ENCODE data around the gene ERCC6.

ERCC6 gene

DNA sequence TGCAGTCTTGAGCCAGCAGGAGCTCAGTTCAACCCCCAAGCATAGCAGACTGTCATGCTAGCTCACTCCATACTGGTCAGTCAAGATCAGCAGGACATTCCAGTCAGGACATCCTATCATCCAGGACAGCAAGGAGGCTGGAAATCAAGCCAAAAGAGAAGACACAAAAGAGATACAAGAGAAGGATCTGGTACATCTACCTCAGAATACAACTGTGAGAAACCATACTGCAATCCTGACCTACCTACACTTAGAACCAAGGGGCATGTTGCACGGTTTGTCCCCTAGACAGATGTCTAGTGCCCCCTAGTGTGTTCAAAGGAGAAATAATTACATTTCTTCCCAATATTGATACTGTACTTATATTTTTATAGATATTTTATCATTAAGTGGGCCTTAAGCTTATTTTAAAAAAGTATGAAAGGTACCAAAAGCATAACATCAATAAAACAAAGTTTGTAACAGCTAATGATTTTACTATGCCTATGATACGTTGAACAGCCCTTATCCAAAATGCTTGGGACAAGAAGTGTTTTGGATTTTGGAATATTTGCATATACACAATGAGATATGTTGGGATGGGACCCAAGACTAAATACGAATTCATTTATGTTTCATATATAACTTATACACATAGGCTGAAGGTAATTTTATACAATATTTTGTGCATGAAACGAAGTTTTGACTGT is 26.7 kb downstream of the ERCC6 start:
- peak; percentile 27 for FAIRE-seq
- DNase-seq (ENCODE audit: low spot score), result peak; percentile 41

DNA sequence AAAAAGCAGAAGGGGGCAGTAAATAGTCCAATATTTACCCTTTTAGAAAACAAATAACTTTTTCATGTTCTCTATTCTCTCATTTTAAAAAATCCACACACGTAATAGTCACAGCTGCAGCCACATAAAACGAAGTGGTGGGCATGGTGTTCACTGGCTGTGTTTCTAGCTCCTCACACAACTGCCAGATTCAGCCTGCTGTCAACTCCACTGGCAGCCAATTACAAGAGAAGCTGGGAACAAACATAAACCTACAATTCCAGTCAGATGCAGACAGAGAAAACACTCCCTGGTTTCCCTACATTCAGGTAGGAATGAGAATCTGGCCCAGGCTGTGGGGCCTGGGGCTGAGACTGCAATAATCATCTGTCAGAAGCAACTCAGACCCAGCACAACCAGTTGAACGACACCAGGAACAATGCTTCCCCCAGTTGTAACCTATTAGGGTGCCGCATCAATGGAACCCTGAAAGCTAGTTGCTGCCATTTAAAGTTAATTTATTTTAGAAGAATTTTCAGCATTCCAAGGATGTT is 29.1 kb downstream of the ERCC6 start:
- FAIRE-seq (no peak), DNase-seq (ENCODE audit: low spot score) (no peak)

DNA sequence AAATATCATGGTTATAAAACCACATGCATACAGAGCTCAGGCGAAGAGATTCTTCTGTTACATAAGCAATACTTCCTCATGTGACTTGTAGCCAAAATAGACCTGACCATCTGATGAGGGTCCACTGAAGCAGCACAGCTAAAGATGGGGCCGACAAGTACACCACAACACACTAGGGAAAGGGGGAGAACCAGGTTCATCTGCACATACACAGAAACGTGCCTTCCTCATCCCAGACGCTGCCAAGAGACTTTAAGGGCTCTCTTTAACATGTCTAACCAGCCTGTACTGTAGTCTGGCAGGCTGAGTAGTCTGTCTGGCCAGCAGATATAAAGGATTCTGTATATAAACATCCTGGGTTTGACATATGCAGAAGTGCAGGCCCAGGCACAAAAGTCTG is 30.3 kb downstream of the ERCC6 start:
- no peak for DNase-seq (ENCODE audit: low spot score)
- FAIRE-seq, result no peak

DNA sequence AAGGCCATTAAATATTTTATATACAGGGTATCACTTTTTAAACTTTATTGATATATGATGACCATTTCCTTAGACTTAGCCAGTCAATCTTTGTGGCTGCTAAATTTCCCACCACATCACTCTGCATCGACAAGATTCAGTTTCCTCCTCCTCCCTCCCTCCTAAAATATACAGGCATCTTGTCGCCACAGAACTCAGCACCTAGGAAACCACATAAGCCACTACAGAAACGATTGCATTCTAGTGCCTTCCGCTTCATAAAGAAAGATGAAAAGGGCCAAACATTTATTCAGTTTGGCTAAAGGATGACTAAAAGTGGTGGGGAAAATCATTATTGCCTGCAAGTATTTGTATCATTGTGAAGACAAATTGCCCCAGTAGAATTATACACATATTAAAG is 30.7 kb downstream of the ERCC6 start:
- DNase-seq (ENCODE audit: low spot score) (no peak), FAIRE-seq (no peak)

DNA sequence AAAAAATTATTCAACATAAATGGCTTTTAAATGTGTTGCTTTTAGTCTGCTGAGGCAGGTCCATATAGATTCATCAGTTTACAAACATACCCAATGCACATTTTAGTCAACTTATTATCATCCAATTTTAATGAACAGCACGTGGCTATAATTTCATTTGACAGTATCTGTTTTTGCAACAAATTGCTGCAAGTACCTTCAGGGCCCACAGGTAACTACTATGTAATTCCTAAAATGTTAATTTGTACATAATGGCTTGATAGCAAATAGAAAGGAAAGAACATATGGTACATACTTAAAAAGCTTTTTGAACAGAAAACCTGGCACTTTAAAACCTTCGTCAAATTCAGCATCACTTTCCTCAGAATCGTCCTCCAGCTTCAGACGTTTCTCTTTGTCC is 33.3 kb downstream of the ERCC6 start:
- FAIRE-seq, result no peak

DNA sequence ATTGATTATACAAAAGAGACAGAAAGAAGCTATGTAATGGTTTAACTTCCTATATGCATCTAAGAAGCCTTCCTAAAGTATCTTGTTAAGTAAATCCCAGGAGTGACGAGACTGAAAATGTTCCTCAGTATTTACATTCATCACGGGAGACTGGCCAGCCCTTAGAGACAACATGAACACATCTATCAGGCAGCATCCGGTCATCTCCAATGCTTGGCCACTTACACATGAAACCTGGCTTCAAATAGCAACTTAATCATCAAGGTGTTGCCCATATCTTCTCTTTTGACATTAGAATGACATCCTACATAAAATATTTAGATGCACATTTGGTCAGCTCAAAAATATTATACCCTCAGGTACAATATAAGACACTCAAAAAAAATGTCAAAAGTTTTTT is 33.8 kb downstream of the ERCC6 start:
- FAIRE-seq, result no peak

More for the DNA sequence above, 33.3 kb downstream of the ERCC6 start:
- no peak for DNase-seq (ENCODE audit: low spot score)

DNA sequence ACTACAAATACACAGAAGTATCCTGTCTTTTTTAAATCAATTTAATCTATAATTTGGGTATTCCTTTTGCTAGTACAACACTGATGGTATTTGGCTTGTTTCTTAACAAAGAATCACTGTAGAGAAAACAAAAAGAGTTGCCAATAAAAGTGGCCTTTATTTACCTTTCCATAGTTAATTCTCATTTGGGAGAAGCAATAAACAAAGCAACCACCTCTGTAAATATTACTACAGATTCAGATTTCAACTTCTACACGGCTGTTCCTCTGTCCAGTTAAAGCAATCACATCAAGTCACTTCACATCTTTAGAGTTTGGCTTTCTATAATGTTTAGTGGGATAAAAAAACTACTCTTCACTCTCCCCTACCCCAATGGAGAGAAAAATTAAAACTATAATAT is 34.4 kb downstream of the ERCC6 start:
- DNase-seq (ENCODE audit: low spot score) (no peak), FAIRE-seq (no peak)

More for the DNA sequence above, 33.8 kb downstream of the ERCC6 start:
- no peak for DNase-seq (ENCODE audit: low spot score)

DNA sequence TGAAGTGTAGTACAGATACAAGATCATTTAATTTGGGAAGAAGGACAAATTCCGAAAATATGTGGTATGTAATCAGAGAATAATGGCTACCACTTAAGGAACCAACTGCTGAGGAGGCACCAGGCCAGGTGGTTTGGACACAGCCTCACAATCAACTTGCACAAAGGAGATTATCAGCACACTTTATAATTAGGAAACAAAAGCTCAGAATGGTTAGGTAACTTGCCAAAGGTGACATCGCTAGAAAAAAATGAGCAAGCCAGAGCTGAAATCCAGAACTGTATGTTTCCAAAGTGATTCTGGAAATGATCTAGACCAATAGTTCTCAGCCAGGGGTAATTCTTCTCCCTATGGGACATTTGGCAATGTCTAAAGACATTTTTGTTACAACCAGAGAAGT is 36.6 kb downstream of the ERCC6 start:
- FAIRE-seq (no peak), DNase-seq (ENCODE audit: low spot score) (no peak)

DNA sequence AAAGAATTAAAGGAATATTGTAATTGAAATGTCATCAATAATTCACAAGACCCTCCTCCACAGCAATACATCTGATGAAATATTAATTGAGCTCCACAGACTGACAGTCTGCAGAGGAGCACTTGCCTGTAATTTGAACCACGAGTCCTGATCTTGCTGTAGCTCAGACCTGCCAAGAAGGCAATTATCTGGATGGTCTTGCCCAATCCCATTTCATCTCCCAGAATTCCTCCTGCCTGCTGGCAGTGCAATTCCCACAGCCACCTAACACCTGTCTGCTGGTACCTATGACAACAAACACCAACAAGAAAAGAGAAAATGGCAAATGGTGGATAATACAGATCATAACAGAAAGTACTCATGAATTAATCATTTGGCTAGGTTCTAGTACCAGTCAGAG is 38.5 kb downstream of the ERCC6 start:
- FAIRE-seq, result no peak
- no peak for DNase-seq (ENCODE audit: low spot score)

DNA sequence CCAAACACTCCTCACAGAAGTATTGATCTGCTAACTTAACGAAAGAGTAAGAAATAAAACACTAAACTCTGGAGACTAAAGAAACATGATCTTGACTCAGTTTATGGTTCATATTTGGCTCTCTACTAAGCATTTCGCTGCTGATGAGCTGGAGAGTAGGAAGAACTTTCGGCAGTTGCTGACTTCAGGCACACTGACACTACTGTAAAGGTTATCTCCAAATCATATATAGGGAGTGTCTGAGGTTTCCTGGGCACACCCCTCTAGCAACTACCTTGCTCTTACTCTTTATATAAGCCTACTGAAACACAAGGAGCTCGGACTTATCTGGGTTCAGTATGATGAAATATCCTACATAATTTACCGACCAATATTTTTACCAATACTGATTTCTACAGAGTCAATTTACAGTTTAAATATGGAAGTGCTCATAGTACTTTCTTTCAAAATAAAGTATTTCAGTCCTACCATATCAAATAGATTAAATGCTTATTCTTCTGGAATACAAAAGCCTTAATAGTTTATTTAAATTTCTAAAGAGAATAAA is 39.5 kb downstream of the ERCC6 start:
- DNase-seq (ENCODE audit: low spot score) (no peak), FAIRE-seq (no peak)

DNA sequence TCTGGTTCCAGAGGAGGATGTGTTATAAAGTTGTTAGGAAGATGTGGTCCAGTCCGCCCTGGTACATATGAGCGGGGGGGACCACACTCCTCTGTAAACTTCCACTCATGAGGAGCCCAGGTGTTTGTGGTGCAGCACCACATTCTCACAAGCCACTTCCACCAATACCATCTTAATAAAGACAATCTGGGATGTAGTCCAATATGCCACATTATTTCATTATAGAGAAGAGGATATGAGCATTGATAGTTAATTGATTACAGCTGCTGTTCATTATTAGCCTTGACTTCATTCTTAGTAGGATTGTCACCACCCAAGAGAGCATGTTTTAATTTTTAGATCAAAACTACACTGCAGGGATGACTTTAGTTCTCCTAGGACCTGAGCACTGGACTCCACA is 40.5 kb downstream of the ERCC6 start:
- DNase-seq (ENCODE audit: low spot score) (no peak), FAIRE-seq (no peak)

DNA sequence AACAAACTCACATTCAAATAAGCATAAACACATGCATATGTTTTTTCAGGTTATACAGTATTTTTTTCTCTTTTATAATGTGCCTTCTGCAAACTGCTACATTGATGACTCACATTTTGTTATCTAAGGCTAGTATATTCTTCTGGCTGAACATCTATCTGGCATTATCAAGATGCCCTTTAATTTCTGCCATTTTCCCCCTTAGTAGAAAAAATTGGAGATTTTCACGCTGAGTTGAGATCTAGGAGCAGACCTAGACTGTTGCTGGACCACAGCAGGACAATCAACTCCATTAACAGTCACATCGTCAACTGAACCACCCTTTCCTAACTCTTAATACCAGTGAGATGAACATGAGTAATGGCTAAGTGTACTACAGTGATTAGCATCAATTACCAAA is 41.6 kb downstream of the ERCC6 start:
- DNase-seq (ENCODE audit: low spot score), result no peak
- FAIRE-seq, result no peak

DNA sequence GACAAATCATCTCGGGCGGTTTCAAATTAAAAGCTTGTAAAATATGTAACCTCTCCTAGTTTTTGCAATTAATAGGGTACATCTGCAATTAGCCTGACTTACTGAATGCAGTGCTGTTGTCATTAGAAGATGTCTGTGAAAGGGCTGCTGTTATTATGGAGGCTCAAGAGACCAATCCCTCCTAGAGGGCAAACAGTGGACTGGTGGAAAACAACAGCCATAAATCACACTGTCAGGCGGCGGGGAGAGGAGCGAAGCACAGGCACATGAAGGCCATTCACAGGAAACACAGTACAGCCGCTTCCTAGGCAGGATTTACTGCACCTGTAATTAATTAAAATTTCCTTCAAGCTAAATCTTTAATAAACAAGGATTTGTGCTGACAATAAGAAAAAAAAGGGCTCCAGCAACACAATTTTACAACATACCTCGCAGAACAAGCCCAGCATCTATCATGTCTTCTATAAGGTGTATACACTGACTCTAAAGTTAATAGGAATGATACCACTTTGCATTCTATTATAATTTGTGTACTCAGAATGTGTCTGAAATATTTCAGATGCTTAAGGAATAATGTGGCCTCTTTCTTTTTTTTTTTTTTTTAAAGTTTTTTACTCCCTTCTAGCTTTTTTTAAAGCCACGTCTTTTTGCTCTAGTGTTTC is 50.7 kb downstream of the ERCC6 start:
- no peak for DNase-seq (ENCODE audit: low spot score)
- no peak for FAIRE-seq

DNA sequence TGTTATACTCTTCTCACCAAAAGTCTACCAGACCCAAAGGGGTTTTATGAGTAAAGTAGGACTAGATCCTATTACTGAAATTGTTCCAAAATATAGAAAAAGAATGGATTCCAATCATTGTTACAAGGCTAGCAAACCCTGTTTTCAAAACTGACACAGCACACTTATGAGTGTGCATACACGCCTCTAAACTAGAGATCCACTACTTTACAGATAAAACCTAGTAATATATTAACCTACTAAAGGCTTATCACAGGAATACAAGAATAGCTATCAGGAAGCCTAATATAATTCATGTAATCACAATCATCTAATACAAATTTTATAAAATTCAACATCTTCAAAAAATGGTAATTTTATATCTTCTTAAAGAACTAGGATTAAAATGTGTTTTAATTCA is 52.2 kb downstream of the ERCC6 start:
- no peak for DNase-seq (ENCODE audit: low spot score)
- FAIRE-seq, result no peak

DNA sequence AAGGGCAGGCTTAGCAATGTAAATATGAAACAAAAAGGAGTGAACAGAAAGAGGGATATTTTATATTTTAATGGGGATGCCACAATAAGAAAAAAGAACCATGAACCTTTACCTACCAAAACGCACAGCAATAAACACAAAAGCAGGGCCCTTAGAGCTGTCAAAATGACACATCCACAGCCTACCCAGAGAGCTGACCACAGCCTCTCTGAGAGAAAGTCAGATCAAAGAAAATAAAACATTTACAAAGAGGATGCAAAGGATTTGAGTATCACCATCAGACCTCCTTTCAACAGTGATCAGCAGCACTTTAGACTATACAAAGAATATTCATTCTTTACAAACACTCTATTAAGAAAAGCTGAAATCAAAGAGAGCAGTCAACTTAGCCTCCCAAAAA is 52.9 kb downstream of the ERCC6 start:
- DNase-seq (ENCODE audit: low spot score) (no peak), FAIRE-seq (no peak)

DNA sequence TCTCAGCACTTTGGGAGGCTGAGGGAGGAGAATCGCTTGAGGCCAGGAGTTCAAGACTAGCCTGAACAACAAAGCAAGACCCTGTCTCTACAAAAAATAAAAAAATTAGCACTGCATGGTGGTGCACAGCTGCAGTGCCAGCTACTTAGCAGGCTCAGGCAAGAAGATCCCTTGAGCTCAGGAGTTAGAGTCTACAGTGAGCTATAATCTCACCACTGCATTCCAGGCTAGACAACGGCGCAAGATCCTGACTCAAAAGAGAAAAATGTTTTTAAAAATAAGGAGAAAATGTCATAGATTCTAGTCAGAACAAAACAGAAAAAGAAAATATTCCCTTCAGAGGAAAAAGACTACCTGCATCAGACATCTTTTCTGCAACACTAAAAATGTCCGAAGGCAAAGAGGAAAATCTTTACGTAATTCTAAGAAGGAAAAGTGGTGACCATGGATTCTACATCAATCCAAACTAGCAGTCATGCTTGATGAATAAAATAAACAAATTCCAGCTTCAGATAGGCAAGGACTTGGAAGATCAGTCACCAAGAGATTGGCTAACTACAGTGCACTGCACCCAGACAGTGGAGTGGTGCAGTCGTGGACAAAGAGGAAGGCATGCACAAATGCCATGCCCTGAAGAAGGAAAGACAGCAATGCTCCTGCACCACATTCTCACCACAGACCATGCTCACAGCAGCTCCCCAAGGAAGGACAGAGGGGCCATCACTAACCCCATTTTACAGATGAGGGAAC is 54.3 kb downstream of the ERCC6 start:
- no peak for FAIRE-seq
- DNase-seq (ENCODE audit: low spot score), result no peak

DNA sequence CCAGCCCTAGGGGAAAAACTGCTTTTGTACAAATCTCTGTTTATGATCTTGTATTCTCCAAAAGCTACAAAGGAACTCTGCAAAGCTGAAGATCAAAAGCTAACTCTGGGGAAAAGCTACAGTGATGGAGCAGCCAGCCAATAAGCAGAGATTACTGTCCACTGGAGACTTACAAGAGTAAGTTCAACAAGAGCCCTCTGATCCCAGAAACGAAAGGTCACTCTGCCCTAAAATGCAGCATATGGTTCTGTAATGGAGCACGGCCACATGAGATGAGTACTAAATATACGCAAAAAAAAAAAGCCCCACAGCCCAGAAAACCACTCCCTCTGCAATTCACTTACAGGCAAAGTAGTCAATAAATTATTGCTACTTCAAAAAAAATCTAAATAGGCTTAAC is 60.1 kb downstream of the ERCC6 start:
- DNase-seq (ENCODE audit: low spot score), result no peak
- no peak for FAIRE-seq

DNA sequence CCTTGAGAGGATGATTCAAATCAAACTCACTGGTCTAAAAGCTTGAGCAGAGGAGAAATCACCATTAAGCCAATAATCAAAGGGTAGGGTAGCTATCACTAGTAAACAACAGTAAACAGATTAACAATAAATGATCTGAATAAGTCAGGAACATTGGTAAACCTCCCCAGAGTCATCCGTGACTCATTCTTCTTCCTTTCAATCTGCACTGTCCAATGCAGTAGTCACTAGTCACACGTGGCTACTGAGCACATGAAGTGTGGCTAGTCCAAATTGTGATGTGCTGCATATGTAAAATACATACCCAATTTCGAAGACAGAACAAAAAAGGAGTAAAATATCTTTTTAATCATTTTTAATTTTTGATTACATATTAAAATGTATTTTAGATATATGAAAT is 64.0 kb downstream of the ERCC6 start:
- no peak for DNase-seq (ENCODE audit: low spot score)
- no peak for FAIRE-seq

DNA sequence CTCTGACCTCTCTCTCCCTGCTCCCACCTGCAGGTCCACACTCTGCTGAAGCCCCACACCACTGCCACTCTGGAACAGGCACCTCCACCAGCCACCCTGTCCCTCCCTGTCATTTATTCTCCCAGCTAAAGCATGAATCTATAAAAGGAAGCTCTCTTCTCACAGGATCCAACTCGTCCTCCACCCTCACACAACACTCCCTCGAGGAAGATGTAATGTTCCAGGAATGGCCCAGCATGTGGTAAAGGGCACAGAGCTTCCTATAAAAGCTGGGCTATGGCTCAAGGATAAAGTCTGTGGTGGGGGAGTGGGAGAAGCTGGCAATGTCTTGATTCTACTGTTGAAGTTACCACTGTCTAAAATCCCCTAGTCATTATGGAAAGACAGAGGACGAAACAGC is 67.4 kb downstream of the ERCC6 start:
- FAIRE-seq, result no peak
- no peak for DNase-seq (ENCODE audit: low spot score)

DNA sequence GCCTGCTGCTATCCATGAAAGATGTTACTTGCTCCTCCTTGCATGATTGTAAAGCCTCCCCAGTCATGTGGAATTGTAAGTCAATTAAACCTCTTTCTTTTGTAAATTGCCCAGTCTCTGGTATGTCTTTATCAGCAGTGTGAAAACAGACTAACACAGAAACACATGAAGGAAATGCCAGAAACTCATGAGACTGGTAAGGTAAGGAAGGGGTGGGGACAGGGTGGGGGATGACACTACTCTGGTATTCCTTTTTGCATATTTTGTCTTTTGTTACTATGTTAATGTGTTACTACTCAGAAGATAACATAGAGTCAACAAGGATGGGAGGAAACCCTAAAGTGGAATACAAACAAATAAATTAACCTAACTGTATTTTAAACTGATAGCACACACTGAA is 73.2 kb downstream of the ERCC6 start:
- DNase-seq (ENCODE audit: low spot score) (no peak), FAIRE-seq (no peak)

All from RCC 7860 (cell line).